Naive thymus-derived CD8-positive, alpha-beta T cell (primary cell): Measurements from ENCODE around the gene STIL. TPM values are rescaled to one million over a fixed set of nuclear protein-coding genes. Genes with fewer than 3 reads are reported as not detected.
"Not testable (repeated sequence)": the region's sequence is repeated elsewhere in the genome, so short reads cannot be mapped to it uniquely, and the experiment has no call there.

ENCODE experiments used
- ATAC-seq, 2 donors: fragments of 150-1000 bp; cut with Tn5 transposase in 1 of 2; sonication (Bioruptor Pico), chemical (Tn5 transposase) in 1 of 2; 1 replicate in 1 of 2; 2 replicates in 1 of 2; pipeline ENCODE4 v1.10.0; 2021; ENCODE audit warnings: mild to moderate bottlenecking in 2 of 2, moderate library complexity in 2 of 2
- POLR2A ChIA-PET: fragments of 350-600 bp; sonication (Branson Sonifier 250); formaldehyde crosslinking; loops from one replicate; lab custom pipeline; 2021; ENCODE audit warnings: antibody characterized with exemption; lab: Charles Lee
- DNase-seq, 10 donors: peaks; one replicate each; pipeline versions ENCODE4 v3.0.0 to v3.0.0-alpha.2; 2020 to 2022
- H3K27ac Mint-ChIP-seq, 10 donors: one replicate each; pipeline ENCODE4 v1.8.0; 2020 to 2022; ENCODE audit warnings: mild to moderate bottlenecking in 10 of 10, mixed read lengths in 10 of 10, moderate library complexity in 4 of 10, inconsistent platforms in 1 of 10
- H3K27me3 Mint-ChIP-seq, 5 donors: one replicate each; pipeline ENCODE4 v1.8.0; 2021 to 2022; ENCODE audit warnings: mixed read lengths in 5 of 5
- H3K36me3 Mint-ChIP-seq, 3 donors: one replicate each; pipeline ENCODE4 v1.8.0; 2020 to 2022; ENCODE audit warnings: mixed read lengths in 3 of 3, mild to moderate bottlenecking in 2 of 3, inconsistent platforms in 1 of 3
- H3K4me1 Mint-ChIP-seq, 4 donors: one replicate each; pipeline ENCODE4 v1.8.0; 2021 to 2022; ENCODE audit warnings: mixed read lengths in 4 of 4
- H3K4me3 Mint-ChIP-seq, 10 donors: one replicate each; pipeline ENCODE4 v1.8.0; 2020 to 2022; ENCODE audit warnings: mild to moderate bottlenecking in 10 of 10, mixed read lengths in 10 of 10, moderate library complexity in 6 of 10, inconsistent platforms in 1 of 10
- H3K9me3 Mint-ChIP-seq, 9 donors: one replicate each; pipeline ENCODE4 v1.8.0; 2020 to 2022; ENCODE audit warnings: mixed read lengths in 9 of 9, mild to moderate bottlenecking in 3 of 9, inconsistent platforms in 1 of 9, moderate library complexity in 1 of 9
- polyA plus RNA-seq, 3 donors: library from polyadenylated mRNA; unstranded; fragments of 300-500 nt; fragmentation: Illumina TruSeq; gene quantifications; one replicate each; pipeline ENCODE4 v1.2.3, GENCODE V29; 2021
- total RNA-seq, 8 experiments: library from RNA in 2 of 8; stranded (reverse) in 2 of 8; gene quantifications; one replicate each; pipeline ENCODE4 v1.2.3 and lab custom pipeline; 2021 to 2026

STIL gene
- total and polyA plus RNA-seq, 5 experiments from 2014 or later: 0.59 to 1.3 (median 0.85) TPM

- Mint-ChIP-seq H3K36me3 (peaks cover 0 to 2% (median 0%) of the 10 kb centered on the region in 3 donors), H3K9me3 (no peaks in the 10 kb centered on the region), H3K4me3 (no peak overlapping the region), H3K27me3 (no peaks in the 10 kb centered on the region), H3K4me1 (peaks cover 9 to 13% (median 12%) of the 10 kb centered on the region in 4 donors), H3K27ac (no peak overlapping the region)
- POLR2A ChIA-PET: no interaction called here
- no peak for ATAC-seq
- DNase-seq: no peak
Observed at GRCh38 chr1:47309427-47309826, 4.5 kb downstream of the STIL start.

GRCh38 chr1:47302472-47302871, 11.5 kb downstream of the STIL start:
- DNase-seq (no peak), ATAC-seq (no peak)
- no peak overlapping the region for H3K4me3 Mint-ChIP-seq
- H3K27ac Mint-ChIP-seq: no peak overlapping the region
- no peaks in the 10 kb centered on the region for H3K9me3 Mint-ChIP-seq
- H3K36me3 Mint-ChIP-seq: peaks cover 0 to 16% (median 11%) of the 10 kb centered on the region in 3 donors
- H3K4me1 Mint-ChIP-seq: peaks cover 0 to 2% (median 0%) of the 10 kb centered on the region in 4 donors
- H3K27me3 Mint-ChIP-seq: no peaks in the 10 kb centered on the region
- POLR2A ChIA-PET: no interaction called here

- POLR2A ChIA-PET: no interaction called here
- no peak overlapping the region for H3K4me3 Mint-ChIP-seq
Observed at GRCh38 chr1:47298025-47298699, 15.8 kb downstream of the STIL start.

GRCh38 chr1:47295579-47295978, 18.4 kb downstream of the STIL start:
- H3K4me1 Mint-ChIP-seq: peaks cover 0 to 2% (median under 1%) of the 10 kb centered on the region in 4 donors
- H3K36me3 Mint-ChIP-seq: peaks cover 0 to under 1% (median under 1%) of the 10 kb centered on the region in 3 donors
- no peaks in the 10 kb centered on the region for H3K9me3 Mint-ChIP-seq
- POLR2A ChIA-PET: no interaction called here
- no peak overlapping the region for H3K27ac Mint-ChIP-seq
- no peak overlapping the region for H3K4me3 Mint-ChIP-seq
- H3K27me3 Mint-ChIP-seq: no peaks in the 10 kb centered on the region
- DNase-seq: no peak
- no peak for ATAC-seq

More at GRCh38 chr1:47298025-47298699, 15.8 kb downstream of the STIL start:
- H3K36me3 Mint-ChIP-seq: peaks cover 0 to 15% (median 11%) of the 10 kb centered on the region in 3 donors
- H3K9me3 Mint-ChIP-seq: no peaks in the 10 kb centered on the region
- no peak for DNase-seq
- peaks cover 0 to 2% (median 0%) of the 10 kb centered on the region in 4 donors for H3K4me1 Mint-ChIP-seq
- no peaks in the 10 kb centered on the region for H3K27me3 Mint-ChIP-seq
- no peak for ATAC-seq
- H3K27ac Mint-ChIP-seq: no peak overlapping the region

- H3K4me1 Mint-ChIP-seq, POLR2A ChIA-PET, H3K9me3 Mint-ChIP-seq: not testable (repeated sequence)
Observed at GRCh38 chr1:47294863-47295262, 19.1 kb downstream of the STIL start.

GRCh38 chr1:47288116-47288515, 25.8 kb downstream of the STIL start:
- ATAC-seq, H3K27ac Mint-ChIP-seq, H3K36me3 Mint-ChIP-seq, H3K9me3 Mint-ChIP-seq, DNase-seq, H3K4me1 Mint-ChIP-seq, H3K27me3 Mint-ChIP-seq: not testable (repeated sequence)
- POLR2A ChIA-PET: interaction anchor here (0.6 kb wide), 1 partner anchor 25 kb away, joined by 3 read pairs; no protein-coding TSS in a partner anchor
- H3K4me3 Mint-ChIP-seq: peak overlapping the region in 1 of 10 donors; percentile 32

More at GRCh38 chr1:47294863-47295262, 19.1 kb downstream of the STIL start:
- ATAC-seq, H3K27ac Mint-ChIP-seq, H3K36me3 Mint-ChIP-seq, H3K4me3 Mint-ChIP-seq, DNase-seq, H3K27me3 Mint-ChIP-seq: not testable (repeated sequence)

GRCh38 chr1:47280142-47280541, 33.8 kb downstream of the STIL start:
- Mint-ChIP-seq H3K27ac (no peak overlapping the region), H3K27me3 (no peaks in the 10 kb centered on the region), H3K4me1 (no peaks in the 10 kb centered on the region), H3K4me3 (no peak overlapping the region), H3K36me3 (peaks cover 0 to 5% (median 0%) of the 10 kb centered on the region in 3 donors), H3K9me3 (no peaks in the 10 kb centered on the region)
- POLR2A ChIA-PET: no interaction called here
- DNase-seq (no peak), ATAC-seq (no peak)

- H3K36me3 Mint-ChIP-seq: peaks cover 0 to 5% (median 0%) of the 10 kb centered on the region in 3 donors
- H3K9me3 Mint-ChIP-seq: no peaks in the 10 kb centered on the region
- H3K27me3 Mint-ChIP-seq: no peaks in the 10 kb centered on the region
- H3K4me3 Mint-ChIP-seq: no peak overlapping the region
- no peaks in the 10 kb centered on the region for H3K4me1 Mint-ChIP-seq
- POLR2A ChIA-PET: no interaction called here
- no peak for DNase-seq
- no peak for ATAC-seq
- no peak overlapping the region for H3K27ac Mint-ChIP-seq
Observed at GRCh38 chr1:47276850-47277249, 37.1 kb downstream of the STIL start.

- H3K4me1 Mint-ChIP-seq, H3K27ac Mint-ChIP-seq, DNase-seq, POLR2A ChIA-PET, H3K9me3 Mint-ChIP-seq, ATAC-seq, H3K4me3 Mint-ChIP-seq, H3K36me3 Mint-ChIP-seq, H3K27me3 Mint-ChIP-seq: not testable (repeated sequence)
Observed at GRCh38 chr1:47275811-47276210, 38.1 kb downstream of the STIL start.

- H3K4me1 Mint-ChIP-seq, H3K27me3 Mint-ChIP-seq, H3K27ac Mint-ChIP-seq, H3K36me3 Mint-ChIP-seq, H3K9me3 Mint-ChIP-seq, ATAC-seq, POLR2A ChIA-PET, H3K4me3 Mint-ChIP-seq, DNase-seq: not testable (repeated sequence)
Observed at GRCh38 chr1:47265529-47265928, 48.4 kb downstream of the STIL start.

- DNase-seq (peak in 5 of 10 donors; percentile 1 to 25 (median 8)), ATAC-seq (no peak)
- Mint-ChIP-seq H3K36me3 (peaks cover 0 to 3% (median 1%) of the 10 kb centered on the region in 3 donors), H3K9me3 (no peaks in the 10 kb centered on the region), H3K4me1 (no peaks in the 10 kb centered on the region), H3K4me3 (no peak overlapping the region), H3K27ac (no peak overlapping the region), H3K27me3 (no peaks in the 10 kb centered on the region)
- POLR2A ChIA-PET: interaction anchor here (0.6 kb wide), 1 partner anchor 26 kb away, joined by 3 read pairs; no protein-coding TSS in a partner anchor
Observed at GRCh38 chr1:47262787-47263413, 51.0 kb downstream of the STIL start.

- no peak overlapping the region for H3K27ac Mint-ChIP-seq
- ATAC-seq: no peak
- no peaks in the 10 kb centered on the region for H3K4me1 Mint-ChIP-seq
- no peak overlapping the region for H3K4me3 Mint-ChIP-seq
- no peaks in the 10 kb centered on the region for H3K9me3 Mint-ChIP-seq
- no peak for DNase-seq
- H3K27me3 Mint-ChIP-seq: no peaks in the 10 kb centered on the region
- POLR2A ChIA-PET: no interaction called here
- H3K36me3 Mint-ChIP-seq: no peaks in the 10 kb centered on the region
Observed at GRCh38 chr1:47257224-47257623, 56.7 kb downstream of the STIL start.

GRCh38 chr1:47252795-47253194, 61.2 kb downstream of the STIL start:
- H3K27ac Mint-ChIP-seq: no peak overlapping the region
- ATAC-seq: no peak
- DNase-seq: no peak
- no peak overlapping the region for H3K4me3 Mint-ChIP-seq
- POLR2A ChIA-PET: no interaction called here
- H3K4me1 Mint-ChIP-seq: no peaks in the 10 kb centered on the region
- H3K9me3 Mint-ChIP-seq: no peaks in the 10 kb centered on the region
- no peaks in the 10 kb centered on the region for H3K27me3 Mint-ChIP-seq
- H3K36me3 Mint-ChIP-seq: no peaks in the 10 kb centered on the region
